Ramos (cell line): ENCODE measurements around the gene RAP2B.

Experiments used
- in situ Hi-C: fragments of 300-500 bp; cut with MboI; formaldehyde crosslinking; loops from one replicate; pipeline ENCODE4 v1.14.3; 2022; ENCODE audit warnings: low sequenced_read_pairs; ENCODE audit not compliant: unreplicated experiment

RAP2B gene

DNA sequence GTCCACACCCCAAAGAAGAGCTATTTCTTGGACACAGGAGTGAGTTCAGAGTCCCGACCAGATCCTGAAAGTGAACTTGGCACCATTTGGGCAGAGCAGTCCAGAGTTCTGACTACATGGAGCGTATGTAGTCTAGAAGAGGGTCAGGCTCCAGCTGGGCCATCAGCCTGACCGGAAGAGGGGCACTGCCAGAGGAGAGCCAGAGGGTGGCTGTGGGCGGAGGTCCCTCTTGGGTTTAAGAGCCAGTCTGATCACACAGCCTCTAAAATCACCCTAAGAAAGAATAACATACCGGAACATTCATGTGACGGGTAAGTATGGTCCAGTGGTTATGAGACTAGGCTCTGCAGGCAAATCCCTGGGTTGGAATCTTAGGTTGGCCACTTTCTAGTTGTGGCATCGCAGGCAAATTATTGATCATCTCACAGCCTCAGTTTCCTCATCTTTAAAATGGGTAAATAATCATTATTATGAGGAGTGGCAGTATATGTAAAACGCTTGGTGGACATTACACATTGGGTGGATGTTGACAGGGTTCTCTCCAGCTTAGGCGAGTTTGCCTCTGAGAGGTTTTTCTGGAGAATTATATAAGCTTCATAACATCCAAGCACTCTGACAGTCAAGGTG is 2.1 kb upstream of the RAP2B start:
- in situ Hi-C loops = no loop called here

DNA sequence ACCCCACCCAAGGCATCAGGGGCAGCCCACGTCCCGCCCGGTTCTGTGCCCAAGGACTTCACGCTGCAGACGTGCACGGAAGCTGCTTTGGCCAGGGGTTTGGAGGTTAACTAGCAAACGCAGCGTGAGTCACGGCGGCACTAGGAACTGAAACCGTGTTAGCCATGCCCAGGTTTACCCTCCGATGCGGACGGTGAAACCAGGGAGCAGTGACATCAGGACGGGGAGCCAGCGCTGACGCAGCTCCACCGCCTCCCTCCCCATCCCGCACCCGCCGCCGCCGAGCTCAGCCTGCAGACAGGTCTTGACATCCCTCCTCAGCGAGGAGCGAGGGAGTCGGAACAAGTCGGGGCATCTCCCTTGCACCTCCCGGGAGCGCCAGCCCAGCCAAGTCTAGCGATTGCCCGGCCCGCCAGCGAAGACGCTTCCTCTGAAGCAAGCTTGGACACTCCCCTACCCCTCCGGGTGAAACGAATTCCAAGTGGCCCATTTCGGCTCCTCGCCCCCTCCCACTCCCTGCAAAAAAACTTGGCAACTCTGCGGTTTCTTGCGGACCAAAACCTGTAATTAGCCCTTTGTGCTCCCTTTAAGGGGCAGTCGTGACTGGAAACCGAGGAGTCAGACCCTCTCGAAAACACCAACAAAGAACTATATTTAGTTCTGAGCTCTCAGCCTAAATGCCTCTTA is 1.4 kb upstream of the RAP2B start:
- in situ Hi-C loops = no loop called here

DNA sequence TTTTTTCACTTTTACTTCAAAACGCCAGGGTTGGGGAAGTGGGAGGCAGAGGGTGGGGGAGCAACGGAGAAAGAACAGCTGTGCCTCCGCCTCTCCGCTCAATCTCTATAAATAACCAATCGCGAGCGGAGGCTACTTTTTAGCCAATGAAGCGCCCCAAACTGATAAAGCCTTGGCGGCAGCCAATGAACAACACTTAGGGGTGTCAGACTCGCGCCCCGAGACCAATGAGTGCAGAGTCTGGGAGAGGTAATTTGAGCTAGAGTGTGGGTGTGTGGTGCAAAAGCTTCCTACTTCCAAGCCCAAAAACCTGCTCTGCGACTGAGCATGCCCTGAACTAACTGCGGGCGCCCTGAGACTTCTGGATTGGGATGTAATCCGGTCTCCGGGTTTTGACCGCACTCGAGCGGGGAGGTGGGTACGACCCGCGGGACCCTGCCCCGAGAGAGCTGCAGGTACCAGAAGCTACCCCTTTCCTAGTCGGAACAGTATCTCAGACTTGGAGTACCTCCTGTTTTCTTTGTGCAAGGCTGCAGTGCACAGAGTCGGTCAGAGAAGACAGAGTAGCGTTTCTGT is 800 bp upstream of the RAP2B start:
- in situ Hi-C loops = no loop called here

DNA sequence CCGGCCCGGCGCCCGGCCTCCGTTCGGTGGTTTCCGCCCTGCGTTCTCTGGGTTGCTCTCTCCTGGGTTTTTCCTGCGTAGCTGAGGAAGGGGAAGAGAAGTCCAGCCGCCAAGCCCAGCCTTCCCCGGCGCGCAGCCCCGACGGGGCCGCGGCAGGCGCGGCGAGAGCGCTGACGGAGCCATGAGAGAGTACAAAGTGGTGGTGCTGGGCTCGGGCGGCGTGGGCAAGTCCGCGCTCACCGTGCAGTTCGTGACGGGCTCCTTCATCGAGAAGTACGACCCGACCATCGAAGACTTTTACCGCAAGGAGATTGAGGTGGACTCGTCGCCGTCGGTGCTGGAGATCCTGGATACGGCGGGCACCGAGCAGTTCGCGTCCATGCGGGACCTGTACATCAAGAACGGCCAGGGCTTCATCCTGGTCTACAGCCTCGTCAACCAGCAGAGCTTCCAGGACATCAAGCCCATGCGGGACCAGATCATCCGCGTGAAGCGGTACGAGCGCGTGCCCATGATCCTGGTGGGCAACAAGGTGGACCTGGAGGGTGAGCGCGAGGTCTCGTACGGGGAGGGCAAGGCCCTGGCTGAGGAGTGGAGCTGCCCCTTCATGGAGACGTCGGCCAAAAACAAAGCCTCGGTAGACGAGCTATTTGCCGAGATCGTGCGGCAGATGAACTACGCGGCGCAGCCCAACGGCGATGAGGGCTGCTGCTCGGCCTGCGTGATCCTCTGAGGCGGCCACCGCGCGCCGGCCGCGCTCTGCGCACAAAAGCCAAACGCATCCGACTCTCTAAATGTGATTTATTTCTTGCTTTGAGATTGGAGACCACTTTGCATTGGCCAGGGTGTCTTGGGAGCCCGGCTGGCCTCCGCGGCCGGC is 727 bp downstream of the RAP2B start:
- in situ Hi-C loops = no loop called here

DNA sequence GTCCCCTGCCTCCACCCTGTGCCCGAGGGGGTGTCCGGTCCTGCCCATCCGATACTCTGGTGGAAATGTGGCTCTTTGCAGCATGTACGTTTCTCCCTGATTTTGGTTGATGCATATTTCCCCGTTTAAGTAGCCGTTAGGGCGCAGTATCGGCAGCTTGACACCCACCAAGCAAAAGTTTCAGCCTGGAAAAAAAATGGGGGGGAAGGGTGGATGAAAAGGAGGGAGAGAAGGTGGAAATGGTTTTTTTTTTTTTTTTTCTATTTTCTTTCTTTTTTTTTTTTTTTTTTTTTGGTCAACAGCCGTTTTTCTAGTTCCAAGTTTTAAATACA is 1.3 kb downstream of the RAP2B start:
- in situ Hi-C loops = no loop called here

DNA sequence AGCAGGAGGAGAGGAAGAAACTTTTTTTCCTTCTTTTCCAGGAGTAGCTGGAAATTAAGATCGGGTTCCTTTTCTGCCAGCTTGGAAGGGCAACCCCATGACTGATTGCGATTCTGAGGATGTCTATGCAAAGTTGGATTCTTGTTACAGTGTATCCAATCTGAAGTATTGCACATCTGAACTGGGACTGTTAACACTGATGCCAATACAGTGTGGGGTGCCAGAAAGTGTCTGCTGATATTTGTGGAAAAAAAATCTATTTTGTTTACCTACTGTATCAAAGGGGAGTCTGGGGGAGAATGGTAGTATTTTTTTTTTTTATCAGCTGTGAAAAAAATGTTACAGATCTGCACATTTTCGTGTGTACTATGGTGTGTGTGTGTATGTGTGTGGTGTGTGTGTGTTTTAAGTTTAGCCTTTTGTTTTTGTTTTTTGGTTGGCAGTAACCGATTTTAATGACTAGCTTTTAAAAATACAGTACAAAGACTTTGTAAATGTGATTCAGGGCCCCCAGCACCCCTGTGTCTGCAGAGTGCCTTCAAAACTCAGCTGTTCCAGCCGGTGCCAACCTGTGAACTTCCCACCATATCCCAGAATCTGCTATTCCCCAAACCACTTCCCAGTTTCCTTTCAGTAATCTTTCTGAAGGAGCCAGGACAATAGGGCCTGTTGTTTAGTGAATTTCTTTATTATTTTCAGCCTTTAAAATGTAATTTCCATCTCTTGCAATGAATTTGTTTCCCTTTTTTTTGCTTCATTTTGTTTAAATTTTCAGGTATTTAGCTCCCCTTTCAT is 1.9 kb downstream of the RAP2B start:
- in situ Hi-C loops = no loop called here

DNA sequence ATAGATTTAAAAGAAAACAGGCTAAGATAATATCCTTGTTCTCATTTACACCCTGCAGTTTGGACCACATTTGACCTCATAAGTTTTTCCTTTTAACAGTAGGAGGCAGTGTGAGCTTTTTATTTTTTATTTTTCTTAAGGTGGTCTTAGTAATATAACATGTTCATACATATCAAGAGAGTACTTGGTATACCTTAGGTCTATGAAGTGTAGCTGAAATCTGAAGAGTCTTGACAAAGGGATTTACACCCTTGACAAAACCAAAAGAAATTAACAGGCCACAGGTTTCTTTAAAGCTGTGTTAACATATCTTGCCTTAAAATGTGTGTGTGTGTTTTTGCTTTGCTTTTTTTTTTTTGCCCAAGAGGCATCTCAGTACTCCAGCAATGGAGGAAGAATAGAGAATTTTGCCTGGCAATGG is 3.2 kb downstream of the RAP2B start:
- in situ Hi-C loops = no loop called here

DNA sequence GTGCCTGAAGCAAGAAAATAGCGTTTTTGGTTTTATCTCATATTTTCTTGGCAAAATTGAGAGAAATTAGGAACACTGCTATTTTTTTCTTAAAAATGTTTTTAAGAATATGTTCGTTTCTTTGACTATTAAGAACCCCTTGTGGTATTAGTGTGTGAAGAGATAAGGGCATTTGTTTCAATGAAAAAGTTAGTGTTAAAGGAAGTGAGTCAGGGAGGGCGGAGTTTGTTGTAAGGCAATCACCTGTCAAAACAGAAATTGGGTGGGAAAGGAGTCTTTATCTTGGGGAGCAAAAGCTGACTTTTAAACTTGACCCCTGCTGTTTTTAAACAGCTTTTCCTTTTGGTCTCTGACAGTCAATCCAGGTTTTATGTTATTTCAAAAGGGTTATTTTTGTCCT is 4.2 kb downstream of the RAP2B start:
- in situ Hi-C loops = no loop called here

DNA sequence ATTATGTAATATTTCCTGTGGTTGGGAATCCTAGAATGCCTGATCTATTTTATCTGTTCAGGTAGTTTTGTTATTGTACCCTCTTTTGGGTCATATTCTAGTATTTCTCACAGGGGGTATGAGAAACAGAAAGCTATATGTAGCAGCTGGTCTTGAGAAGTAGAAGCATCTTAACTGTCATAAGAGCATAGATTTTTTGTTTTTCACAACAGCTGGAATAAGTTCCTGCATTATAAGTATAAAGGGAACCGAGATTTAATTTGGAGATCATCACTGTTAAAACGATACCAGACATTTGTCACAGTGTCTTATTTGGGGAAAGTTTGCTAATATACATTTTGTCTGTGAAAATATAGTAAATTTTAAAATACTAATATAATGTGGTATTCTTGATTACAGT is 4.8 kb downstream of the RAP2B start:
- in situ Hi-C loops = no loop called here

DNA sequence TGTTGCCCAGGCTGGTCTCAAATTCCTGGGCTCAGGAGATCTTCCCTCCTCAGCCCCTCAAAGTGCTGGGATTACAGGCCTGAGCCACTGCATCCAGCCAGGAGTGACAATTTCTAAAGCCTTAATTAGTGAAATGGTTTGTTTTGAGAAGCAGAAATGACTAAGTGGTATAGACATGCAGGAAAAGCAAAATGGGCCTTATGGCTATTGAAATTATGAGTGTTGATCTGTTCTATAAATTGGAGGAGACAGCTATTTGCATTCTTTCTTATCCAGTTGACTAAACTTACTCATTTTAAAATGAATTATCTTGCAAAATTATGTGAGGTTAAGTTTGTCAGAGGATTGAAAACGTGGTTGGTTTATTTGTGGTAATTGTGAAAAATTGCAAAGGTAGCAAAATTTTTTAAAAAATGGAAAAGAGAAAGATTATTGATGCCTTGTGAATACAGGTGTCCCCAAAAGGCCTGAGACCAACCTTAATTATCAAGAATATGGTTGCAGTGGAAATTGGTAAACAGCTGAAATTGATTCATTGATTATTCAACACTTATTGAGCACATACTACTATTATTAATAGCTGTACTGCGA is 7.9 kb downstream of the RAP2B start:
- in situ Hi-C loops = no loop called here

DNA sequence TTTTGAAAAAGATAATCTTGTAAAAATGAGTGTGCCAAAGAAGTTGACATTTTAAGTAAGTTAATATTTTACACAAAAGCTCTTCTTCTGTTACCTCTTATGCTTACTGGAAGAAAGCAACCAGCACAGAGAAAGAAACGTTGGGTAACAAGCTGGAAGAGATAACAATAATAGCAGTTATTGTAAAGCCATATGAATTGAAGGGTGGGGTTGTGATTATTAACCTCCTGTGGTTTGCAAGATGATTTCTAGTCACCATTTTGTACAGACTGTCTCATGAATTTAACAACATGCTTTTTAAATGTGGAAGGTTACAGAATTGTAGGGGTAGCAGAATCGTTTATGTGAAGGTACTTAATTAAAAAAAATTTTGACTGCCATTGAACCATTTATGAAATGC is 9.2 kb downstream of the RAP2B start:
- in situ Hi-C loops = no loop called here

DNA sequence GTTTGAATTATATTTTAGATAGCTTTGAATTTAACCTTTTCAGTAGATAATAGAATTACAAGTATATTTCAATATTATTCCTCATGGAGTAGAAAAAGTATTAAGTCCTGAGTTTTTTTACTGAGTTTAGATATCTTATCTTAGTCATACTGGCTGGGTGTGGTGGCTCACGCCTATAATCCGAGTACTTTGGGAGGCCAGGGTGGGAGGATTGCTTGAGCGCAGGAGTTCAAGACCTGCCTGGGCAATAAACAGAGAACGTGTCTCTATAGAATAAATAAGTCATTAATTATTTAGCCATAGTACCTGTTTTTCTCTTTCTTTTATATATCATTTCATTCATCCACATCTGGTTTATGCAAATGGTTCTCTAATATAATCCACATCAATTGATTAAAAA is 9.9 kb downstream of the RAP2B start:
- in situ Hi-C loops = no loop called here

DNA sequence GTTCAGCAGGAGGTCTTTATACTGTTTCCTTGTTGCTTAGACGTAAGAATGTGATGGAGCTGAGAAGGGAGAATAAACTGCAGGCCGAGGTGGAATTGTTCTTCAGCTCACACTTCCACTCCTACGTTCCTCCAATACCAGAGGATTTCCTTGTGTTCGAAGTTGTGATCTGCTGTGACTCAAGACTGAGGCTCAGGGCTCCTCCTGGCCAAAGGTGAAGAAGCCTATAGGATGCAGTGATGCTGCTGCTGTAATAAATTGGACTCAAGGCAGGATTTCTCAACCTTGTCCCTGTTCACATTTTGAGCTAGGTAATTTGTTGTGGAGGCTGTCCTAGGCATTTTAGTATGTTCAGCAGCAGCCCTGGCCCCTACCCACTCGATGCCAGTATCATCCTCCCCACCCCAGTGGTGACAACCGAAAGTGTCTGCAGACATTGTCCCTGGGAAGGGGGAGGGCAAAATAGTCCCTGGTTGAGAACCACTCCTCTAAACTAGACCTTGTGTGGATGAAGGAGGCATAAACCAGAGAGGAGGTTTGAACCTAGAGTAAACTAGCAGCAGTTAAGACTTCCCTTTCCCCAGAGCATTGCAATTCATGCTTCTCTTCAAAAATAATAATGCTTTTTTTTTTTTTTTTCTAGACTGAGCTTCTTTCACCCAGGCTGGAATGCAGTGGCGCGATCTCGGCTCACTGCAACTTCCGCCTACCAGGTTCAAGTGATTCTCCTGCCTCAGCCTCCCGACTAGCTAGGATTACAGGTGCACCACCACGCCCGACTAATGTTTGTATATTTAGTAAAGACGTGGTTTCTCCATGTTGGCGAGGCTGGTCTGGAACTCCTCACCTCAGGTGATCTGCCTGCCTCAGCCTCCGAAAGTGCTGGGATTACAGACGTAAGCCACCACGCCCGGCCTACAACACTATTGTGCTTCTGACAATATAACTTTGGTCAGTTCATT is 11.1 kb downstream of the RAP2B start:
- in situ Hi-C loops = no loop called here

DNA sequence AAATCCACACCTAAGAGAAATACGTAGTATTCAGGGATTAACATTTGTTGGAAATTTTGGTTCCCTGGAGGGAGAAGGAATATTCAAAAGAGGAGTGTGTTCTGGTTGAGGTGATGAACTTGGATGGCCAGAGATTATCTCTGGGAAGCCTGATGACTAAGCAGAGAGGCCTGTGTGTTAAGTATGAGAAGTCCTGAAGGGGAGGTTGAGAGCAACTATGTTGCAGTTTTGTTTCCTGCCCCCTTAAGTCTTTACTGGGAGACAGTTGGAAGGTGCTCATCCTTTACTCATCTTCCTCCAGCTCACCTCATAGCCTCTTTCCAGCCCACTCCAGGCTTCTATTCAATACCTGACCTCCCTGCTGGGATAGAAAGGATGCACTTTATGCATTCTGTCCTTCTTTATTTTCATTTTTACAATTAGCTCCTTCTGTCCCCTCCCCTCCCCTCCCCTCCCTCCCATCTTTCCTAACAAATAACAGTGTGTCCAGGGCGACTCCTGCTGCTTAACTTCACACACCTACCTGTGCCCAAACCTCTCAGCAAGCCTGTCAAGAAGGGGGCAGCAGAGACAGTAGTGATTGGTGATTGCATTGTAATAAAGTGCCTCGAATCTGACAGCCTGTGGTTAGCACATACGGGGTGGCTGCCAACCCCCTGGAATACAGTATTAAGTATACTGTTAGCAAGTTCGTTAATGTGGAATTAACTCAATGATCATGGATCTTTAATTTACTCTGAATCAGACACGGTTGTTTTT is 11.9 kb downstream of the RAP2B start:
- in situ Hi-C loops = no loop called here

DNA sequence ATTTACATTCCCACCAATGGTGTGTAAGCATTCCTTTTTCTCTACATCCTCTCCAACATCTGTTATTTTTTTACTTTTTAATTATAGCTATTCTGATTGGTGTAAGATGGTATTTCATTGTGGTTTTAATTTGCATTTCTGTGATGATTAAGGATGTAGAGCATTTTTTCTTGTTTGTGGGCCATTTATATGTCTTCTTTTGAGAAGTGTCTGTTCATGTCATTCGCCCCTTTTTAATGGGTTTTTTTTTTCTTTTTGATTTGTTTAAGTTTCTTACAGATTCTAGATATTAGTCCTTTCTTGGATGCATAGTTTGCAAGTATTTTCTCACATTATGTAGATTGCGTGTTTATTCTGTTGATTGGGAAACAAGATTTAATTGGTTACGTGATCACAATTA is 14.2 kb downstream of the RAP2B start:
- in situ Hi-C loops = no loop called here

DNA sequence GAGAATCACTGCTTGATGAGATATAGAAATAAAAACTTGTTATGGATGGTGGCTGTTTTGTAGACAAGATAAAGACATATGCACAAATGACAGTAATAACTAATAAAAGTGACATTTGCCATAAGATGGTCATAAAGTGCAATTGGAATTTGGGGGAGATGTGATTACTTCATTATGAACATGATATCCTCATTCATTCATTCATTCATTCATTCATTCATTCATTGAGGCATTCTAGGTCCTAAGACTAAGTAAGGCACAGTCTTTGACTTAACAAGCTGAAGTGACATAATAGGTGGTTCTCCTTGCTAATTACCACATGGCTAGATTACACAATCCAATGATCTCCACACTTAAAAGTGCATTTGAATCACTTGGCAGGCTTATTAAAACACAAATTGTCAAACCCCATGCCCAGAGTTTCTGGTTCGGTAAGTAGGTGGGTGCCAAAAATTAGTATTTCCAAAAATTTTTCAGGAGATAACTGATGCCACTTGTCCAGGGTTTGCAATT is 18.9 kb downstream of the RAP2B start:
- in situ Hi-C loops = no loop called here

DNA sequence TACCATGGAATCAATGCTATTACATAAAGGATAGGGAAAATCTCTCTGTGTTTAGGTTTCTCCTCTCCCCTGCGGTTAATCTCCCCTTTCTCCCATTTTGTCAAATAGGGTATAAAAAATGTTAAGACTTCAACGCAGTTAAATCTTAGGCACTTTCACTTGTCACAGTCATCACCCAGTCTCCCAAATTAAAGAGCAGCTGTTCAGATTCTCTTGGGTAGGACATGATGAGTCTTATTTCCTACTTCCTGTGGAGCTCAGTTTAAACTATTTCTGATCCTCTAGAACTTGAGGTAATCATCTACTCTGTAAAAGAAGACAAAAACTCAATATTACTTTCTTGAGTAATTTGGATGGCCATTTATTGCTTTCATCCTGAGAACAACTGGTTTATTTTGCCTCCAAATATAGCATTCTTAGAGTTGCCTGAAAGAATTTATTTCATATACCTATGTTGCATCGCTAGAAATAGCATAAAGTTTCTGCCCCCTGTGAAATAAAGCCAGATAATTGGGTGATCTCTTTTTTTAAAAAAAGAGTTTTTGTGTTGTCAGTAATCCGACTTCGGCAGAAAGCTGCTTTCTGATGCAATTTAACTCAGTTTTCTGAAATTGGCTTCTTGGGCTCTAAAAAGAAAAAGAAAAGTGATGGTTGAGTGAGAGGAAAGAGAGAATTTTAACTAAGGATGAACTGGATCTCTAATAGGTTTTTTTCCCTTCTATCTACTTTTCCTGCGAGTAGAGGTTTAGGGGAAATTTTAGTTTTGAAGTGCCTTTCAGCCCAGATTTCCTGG is 20.7 kb downstream of the RAP2B start:
- in situ Hi-C loops = no loop called here
